GM21786 (cell line): ENCODE data around the gene UBAP2L.
"Not testable (repeated sequence)": the region's sequence is repeated elsewhere in the genome, so short reads cannot be mapped to it uniquely, and the experiment has no call there.

ENCODE experiments used
- ATAC-seq: cut with Tn5 transposase; IDR thresholded peaks from one replicate; pipeline ENCODE4 v1.9.1; 2021; ENCODE audit not compliant: unreplicated experiment

Gene UBAP2L

DNA sequence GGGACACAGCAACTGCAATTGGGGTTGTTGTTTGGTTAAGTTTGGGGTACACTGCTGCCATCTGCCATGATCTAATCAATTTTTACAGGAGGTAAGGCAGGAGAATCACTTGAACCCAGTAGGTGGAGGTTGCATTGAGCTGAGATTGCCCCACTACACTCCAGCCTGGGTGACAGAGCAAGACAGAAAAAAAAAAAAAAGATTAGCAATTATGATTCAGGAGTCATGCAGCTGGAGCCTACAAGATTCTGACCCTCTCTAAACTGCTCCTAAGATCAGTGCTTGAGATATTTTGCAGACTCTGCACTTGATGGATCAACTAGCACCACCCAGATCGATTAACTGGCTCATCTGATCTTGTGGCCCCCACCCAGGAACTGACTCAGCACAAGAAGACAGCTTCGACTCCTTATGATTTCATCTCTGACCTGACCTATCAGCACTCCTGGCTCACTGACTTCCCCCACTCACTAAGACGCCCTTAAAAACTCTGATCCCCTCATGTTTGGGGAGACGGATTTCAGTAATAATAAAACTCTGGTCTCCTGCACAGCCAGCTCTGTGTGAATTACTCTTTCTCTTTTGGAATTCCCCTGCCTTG is 87.0 kb downstream of the UBAP2L start:
- ATAC-seq, result not testable (repeated sequence)

DNA sequence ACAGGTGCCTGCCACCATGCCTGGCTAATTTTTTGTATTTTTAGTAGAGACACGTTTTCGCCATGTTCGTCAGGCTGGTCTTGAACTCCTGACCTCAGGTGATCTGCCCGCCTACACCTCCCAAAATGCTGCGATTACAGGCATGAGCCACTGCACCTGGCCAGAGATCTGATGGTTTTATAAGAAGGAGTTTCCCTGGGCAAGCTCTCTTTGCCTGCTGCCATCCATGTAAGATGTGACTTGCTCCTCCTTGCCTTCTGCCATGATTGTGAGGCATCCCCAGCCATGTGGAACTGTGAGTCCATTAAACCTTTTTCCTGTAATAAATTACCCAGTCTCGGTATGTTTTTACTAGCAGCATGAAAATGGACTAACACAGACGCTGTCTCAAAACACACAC is 88.4 kb downstream of the UBAP2L start:
- not testable (repeated sequence) for ATAC-seq

DNA sequence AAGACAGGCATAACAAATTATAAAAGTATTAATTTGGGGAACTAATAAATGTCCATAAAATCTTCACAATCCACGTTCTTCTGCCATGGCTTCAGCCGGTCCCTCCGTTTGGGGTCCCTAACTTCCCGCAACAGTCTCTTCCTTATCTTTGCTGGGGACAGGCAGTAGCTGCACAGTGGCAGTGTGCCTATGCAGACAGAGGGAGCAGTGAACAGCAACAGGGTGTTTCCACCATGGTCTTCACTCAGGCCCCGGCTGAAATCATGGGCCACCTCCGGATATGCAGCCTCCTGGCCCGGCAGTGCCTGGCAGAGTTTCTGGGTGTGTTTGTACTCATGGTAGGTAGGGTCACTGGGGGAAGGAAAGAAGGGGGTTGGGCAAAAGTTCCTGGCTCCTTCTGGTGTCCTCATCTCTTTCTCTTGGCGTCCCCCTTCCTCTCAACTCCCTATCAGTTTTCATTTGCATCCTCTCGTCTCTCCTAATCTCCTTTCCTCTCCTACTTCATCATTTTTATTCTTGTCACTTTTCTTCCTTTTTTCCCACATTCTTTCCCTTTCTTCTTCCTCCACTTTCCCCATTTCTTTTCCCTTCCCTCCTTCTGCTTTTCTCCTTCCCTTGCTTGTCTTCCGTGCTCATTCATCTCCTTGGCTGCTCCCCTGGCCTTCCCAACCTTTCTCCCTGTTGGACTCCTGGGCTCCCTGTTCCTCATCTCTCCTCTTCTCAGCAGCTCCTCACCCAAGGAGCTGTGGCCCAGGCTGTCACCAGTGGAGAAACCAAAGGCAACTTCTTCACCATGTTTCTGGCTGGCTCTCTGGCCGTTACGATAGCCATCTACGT is 91.7 kb downstream of the UBAP2L start:
- ATAC-seq, result not testable (repeated sequence)

DNA sequence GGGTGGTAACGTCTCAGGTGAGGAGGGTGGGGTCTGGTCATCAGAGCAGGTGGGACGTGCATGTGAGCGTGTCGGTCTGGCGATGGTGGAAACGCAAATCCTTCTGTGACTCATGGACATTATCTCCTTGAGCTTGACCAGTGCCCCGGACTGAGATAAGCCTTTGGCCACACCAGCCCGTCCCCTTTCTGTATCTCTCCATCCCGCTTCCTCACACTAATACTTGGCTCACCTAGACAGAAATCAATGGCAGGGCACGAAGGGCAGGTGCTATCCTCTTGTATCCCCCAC is 92.3 kb downstream of the UBAP2L start:
- ATAC-seq, result no peak

DNA sequence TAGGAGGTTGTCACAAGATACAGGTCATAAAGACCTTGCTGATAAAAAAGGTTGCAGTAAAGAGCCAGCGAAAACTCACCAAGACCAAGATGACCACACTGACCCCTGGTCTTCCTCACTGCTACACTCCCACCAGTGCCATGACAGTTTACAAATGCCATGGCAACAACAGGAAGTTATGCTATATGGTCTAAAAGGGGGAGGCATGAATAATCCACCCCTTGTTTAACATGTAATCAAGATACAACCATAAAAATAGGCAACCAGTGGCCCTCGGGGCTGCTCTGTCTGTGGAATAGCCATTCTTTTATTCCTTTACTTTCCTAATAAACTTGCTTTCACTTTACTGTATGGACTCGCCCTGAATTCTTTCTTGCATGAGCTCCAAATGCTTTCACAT is 93.5 kb downstream of the UBAP2L start:
- not testable (repeated sequence) for ATAC-seq

DNA sequence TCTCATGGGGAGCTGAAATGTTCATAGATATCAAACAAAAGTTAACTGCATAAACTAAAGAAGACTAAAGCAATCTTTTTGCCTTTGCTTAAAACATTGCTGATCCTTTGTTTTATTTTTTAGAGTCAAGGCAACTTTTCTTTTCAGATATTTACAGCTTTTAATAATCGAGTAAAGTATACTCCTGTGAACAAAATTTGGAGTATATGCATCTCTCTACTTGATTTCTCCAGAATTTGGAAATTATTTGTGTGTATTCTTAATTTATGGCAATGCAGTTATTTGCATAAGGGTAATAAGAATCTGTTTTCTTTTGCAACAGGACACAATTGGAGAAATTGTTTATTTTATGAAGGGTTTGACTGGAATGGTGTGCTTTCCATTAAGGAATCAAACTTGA is 95.9 kb downstream of the UBAP2L start:
- no peak for ATAC-seq

DNA sequence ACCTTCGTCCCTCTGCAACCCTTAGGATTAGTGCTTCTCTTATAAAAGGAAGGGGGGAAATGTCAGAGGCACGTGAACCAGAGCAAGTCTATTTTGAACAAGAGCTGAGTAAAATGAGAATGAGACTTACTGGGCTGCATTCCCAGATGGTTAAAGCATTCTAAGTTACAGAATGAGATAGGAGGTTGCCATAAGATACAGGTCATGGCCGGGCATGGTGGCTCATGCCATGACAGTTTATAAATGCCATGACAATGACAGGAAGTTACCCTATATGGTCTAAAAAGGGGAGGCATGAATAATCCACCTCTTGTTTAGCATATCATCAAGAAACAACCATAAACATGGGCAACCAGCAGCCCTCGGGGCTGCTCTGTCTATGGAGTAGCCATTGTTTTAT is 97.6 kb downstream of the UBAP2L start:
- no peak for ATAC-seq
